Lung (tissue), 12 donors: Measurements from ENCODE around the gene WDR90. TPM values are rescaled to one million over a fixed set of nuclear protein-coding genes. Genes with fewer than 3 reads are reported as not detected.

Source experiments
- ATAC-seq: fragments of 200-7000 bp; cut with Tn5 transposase; one replicate; pipeline ENCODE4 v1.9.1; 2020; ENCODE audit warnings: moderate number of reproducible peaks; ENCODE audit not compliant: insufficient read depth, low FRiP score
- DNase-seq, 3 donors: peaks; one replicate each; pipeline ENCODE4 v3.0.0-alpha.2; 2013 to 2017
- H3K27ac ChIP-seq, 2 donors: one replicate each; pipeline ENCODE4 v1.5.1; 2013; ENCODE audit warnings: mild to moderate bottlenecking in 2 of 2, moderate library complexity in 2 of 2, control low read depth in 1 of 2, inconsistent platforms in 1 of 2, low read depth in 1 of 2, low read length in 1 of 2
- H3K27me3 ChIP-seq, 3 donors: one replicate each; pipeline ENCODE4 v1.5.1; 2013; ENCODE audit warnings: low read length in 2 of 3; ENCODE audit not compliant: control insufficient read depth in 3 of 3, insufficient read depth in 3 of 3
- H3K36me3 ChIP-seq, 4 donors: one replicate each; pipeline ENCODE4 v1.5.1; 2013; ENCODE audit warnings: low read length in 4 of 4, mild to moderate bottlenecking in 1 of 4, moderate library complexity in 1 of 4; ENCODE audit not compliant: control insufficient read depth in 4 of 4, insufficient read depth in 4 of 4
- H3K4me1 ChIP-seq, 5 donors: one replicate each; pipeline ENCODE4 v1.5.1; 2013; ENCODE audit warnings: low read length in 5 of 5, mild to moderate bottlenecking in 2 of 5, moderate library complexity in 1 of 5; ENCODE audit not compliant: control insufficient read depth in 5 of 5, insufficient read depth in 5 of 5
- H3K4me3 ChIP-seq: one replicate; pipeline ENCODE4 v1.5.1; 2013; ENCODE audit warnings: mild to moderate bottlenecking, control low read depth, moderate library complexity
- H3K9ac ChIP-seq, 2 donors: one replicate each; pipeline ENCODE4 v1.5.1; 2013; ENCODE audit warnings: low read length in 2 of 2, control low read depth in 1 of 2; ENCODE audit not compliant: insufficient read depth in 1 of 2
- H3K9me3 ChIP-seq, 4 donors: one replicate each; pipeline ENCODE4 v1.5.1; 2013; ENCODE audit warnings: low read length in 3 of 4, mild to moderate bottlenecking in 1 of 4, moderate library complexity in 1 of 4; ENCODE audit not compliant: control insufficient read depth in 4 of 4, insufficient read depth in 3 of 4
- CTCF ChIP-seq: IDR thresholded peaks from 2 replicates; pipeline ENCODE4 v1.5.1; 2012; ENCODE audit warnings: mild to moderate bottlenecking; ENCODE audit errors: control extremely low read depth, extremely low read depth
- WGBS, 2 donors: extraction: QIAGEN DNeasy Blood & Tissue Kit; methylation state at CpG; one replicate each; pipeline ENCODE4 v1.1.7; 2013; 5-methylcytosine and 5-hydroxymethylcytosine counted together
- polyA plus RNA-seq, 2 donors: library from polyadenylated mRNA; stranded (reverse); fragments of 200-250 nt; gene quantifications; one replicate each; pipeline ENCODE4 v1.2.1, GENCODE V29; 2013
- total RNA-seq, 2 donors: library from RNA; depleted of rRNA in 1 of 2; stranded (reverse); fragments of >200 nt in 1 of 2; gene quantifications; one replicate each; pipeline ENCODE4 v1.2.1, GENCODE V29; 2014 to 2021
- donor health status: control.
- donor health status: control.
- donor health status: Bipolar disorder and iron deficiency.
- donor health status: healthy.
- donor health status: DM: yes; HTN: yes; CAD: no.

The WDR90 gene
- total and polyA plus RNA-seq, 4 donors: 18.6 to 74.2 (median 27.9) TPM

- Histone ChIP-seq H3K36me3 (peaks cover 3 to 33% (median 23%) of the 10 kb centered on the region in 4 donors), H3K4me3 (no peak overlapping the region), H3K27me3 (no peaks in the 10 kb centered on the region), H3K4me1 (peaks cover 15 to 41% (median 19%) of the 10 kb centered on the region in 5 donors), H3K27ac (no peak overlapping the region), H3K9ac (no peak overlapping the region), H3K9me3 (no peaks in the 10 kb centered on the region)
- ATAC-seq: no peak
- no peak for TF ChIP-seq CTCF
- 94 to 95% methylated on average over 61 of the region's 61 CpGs for WGBS, 2 donors
- no peak for DNase-seq
Measured at GRCh38 chr16:684961-685696, 36.0 kb downstream of the WDR90 start.

- peaks cover 15 to 43% (median 19%) of the 10 kb centered on the region in 5 donors for H3K4me1 ChIP-seq
Measured at GRCh38 chr16:685967-686366, 36.8 kb downstream of the WDR90 start.

GRCh38 chr16:686459-687260 is 37.5 kb downstream of the WDR90 start:
- no peak for ATAC-seq
- Histone ChIP-seq H3K9ac (no peak overlapping the region), H3K4me3 (no peak overlapping the region), H3K9me3 (no peaks in the 10 kb centered on the region), H3K27me3 (peaks cover 0 to 3% (median 3%) of the 10 kb centered on the region in 3 donors), H3K27ac (no peak overlapping the region), H3K4me1 (peaks cover 11 to 37% (median 14%) of the 10 kb centered on the region in 5 donors), H3K36me3 (peaks cover 3 to 32% (median 21%) of the 10 kb centered on the region in 4 donors)
- DNase-seq: no peak
- TF ChIP-seq CTCF: no peak
- WGBS, 2 donors: 96% methylated on average over 51 of the region's 51 CpGs

More at GRCh38 chr16:685967-686366, 36.8 kb downstream of the WDR90 start:
- 72 to 73% methylated on average over 10 of the region's 10 CpGs for WGBS, 2 donors
- no peak overlapping the region for H3K9ac ChIP-seq
- H3K27me3 ChIP-seq: peaks cover 0 to under 1% (median 0%) of the 10 kb centered on the region in 3 donors
- no peak for DNase-seq
- H3K36me3 ChIP-seq: peaks cover 3 to 33% (median 23%) of the 10 kb centered on the region in 4 donors
- no peaks in the 10 kb centered on the region for H3K9me3 ChIP-seq
- no peak overlapping the region for H3K27ac ChIP-seq
- no peak overlapping the region for H3K4me3 ChIP-seq
- ATAC-seq: no peak
- TF ChIP-seq CTCF: no peak
